A673 (cell line): Measurements from ENCODE around the gene PRDM1.

ENCODE experiments used
- CTCF ChIP-seq: fragments of 300-800, 200-600 bp; sonication (generic); conservative IDR thresholded peaks from 2 replicates; pipeline ENCODE4 v1.5.1; 2017; ENCODE audit warnings: low read depth, mild to moderate bottlenecking, antibody characterized with exemption, low read length, moderate library complexity, mixed read lengths
- EZH2 ChIP-seq: fragments of 200-600 bp; sonication (generic); IDR thresholded peaks from 2 replicates; pipeline ENCODE4 v1.6.1; 2017; ENCODE audit warnings: borderline replicate concordance, low read depth, mild to moderate bottlenecking, mixed read lengths, antibody characterized with exemption, low read length; ENCODE audit not compliant: poor library complexity, severe bottlenecking

DNA sequence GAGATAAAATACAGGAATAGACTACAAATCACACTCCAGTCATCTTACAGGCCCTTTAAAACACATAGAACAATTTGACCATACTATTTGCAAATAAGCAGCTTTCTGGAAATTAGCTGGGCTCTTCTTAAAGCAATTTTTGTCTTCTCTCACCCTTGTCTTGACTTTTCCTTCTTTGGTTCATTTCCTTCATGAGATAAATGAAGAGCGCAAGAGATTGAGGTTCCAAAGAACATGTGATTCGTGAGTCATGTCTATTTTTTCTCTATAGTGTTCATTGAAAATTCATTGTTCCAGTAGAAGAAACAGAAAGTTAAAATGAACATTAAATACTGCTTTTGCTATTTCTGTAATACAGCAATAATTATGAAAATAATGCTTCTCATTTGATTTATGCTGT lies 33.9 kb downstream of the PRDM1 start:
- no peak for TF ChIP-seq EZH2
- TF ChIP-seq CTCF = no peak
